Cardiac muscle cell (in vitro differentiated cells and primary cell): ENCODE results near the gene LATS2. TPM values are rescaled to one million over a fixed set of nuclear protein-coding genes. Genes with fewer than 3 reads are reported as not detected.

Source experiments
- DNase-seq, 2 donors: peaks; one replicate each; pipeline versions ENCODE4 v3.0.0 to v3.0.0-alpha.2; 2010 to 2017; ENCODE audit warnings: low read depth in 1 of 2, low spot score in 1 of 2
- H3K27ac ChIP-seq: fragments of 200-600 bp; sonication (generic); 2 replicates; pipeline ENCODE4 v1.5.1; 2016
- H3K27me3 ChIP-seq: fragments of 200-600 bp; sonication (generic); 2 replicates; pipeline ENCODE4 v1.6.0; 2016; ENCODE audit warnings: control low read depth
- H3K36me3 ChIP-seq: fragments of 200-600 bp; sonication (generic); 2 replicates; pipeline ENCODE4 v1.5.1; 2016; ENCODE audit warnings: control low read depth
- H3K4me1 ChIP-seq: fragments of 200-600 bp; sonication (generic); 2 replicates; pipeline ENCODE4 v1.8.1; 2017; ENCODE audit warnings: low read depth, mild to moderate bottlenecking, mixed run types
- H3K4me3 ChIP-seq: fragments of 200-600 bp; sonication (generic); 2 replicates; pipeline ENCODE4 v1.5.1; 2016; ENCODE audit warnings: mild to moderate bottlenecking
- H3K9me3 ChIP-seq: fragments of 200-600 bp; sonication (generic); 2 replicates; pipeline ENCODE4 v1.5.1; 2017; ENCODE audit warnings: low read depth, mild to moderate bottlenecking, control low read depth
- polyA plus RNA-seq: library from polyadenylated mRNA; unstranded; fragments of >200 nt; fragmentation: Nextera tagmentation; extraction: Ambion mirVana; gene quantifications from 2 replicates; pipeline ENCODE4 v1.2.1, GENCODE V29; 2016
- total RNA-seq: library from RNA; depleted of rRNA; stranded (reverse); fragments of >200 nt; gene quantifications from 2 replicates; pipeline ENCODE4 v1.2.3, GENCODE V29; 2016
- TF ChIP-seq, protein P1 (sequence below): IDR thresholded peaks from 2 replicates; pipeline ENCODE4 v1.5.1; 2012; ENCODE audit warnings: low read depth, mild to moderate bottlenecking, low read length

LATS2 gene
- total and polyA plus RNA-seq, 2 experiments from 2014 or later = 4.0 to 14.7 TPM

DNA sequence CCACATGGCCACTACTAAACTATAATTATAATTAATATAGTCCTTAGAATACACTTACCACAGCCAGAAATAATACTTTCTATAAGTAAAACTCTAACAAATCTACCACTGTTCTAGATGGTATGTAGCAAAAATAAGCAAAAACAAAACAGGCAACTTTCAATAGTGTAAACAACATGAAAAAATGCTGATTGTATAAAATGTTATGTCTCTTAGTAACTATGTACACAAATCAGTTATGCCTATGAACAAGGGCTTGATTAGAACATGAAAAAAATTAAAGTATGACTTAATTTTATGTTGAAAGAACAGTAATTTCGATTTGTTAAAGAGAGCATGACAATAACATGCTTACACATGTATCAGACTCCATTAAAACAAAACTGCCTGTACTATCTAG lies 60.7 kb downstream of the LATS2 start:
- H3K27ac ChIP-seq = no peak overlapping the region
- H3K4me3 ChIP-seq = no peak overlapping the region
- no peaks in the 10 kb centered on the region for H3K4me1 ChIP-seq
- no peaks in the 10 kb centered on the region for H3K36me3 ChIP-seq
- no peaks in the 10 kb centered on the region for H3K9me3 ChIP-seq
- no peaks in the 10 kb centered on the region for H3K27me3 ChIP-seq
- TF ChIP-seq, protein P1, sequence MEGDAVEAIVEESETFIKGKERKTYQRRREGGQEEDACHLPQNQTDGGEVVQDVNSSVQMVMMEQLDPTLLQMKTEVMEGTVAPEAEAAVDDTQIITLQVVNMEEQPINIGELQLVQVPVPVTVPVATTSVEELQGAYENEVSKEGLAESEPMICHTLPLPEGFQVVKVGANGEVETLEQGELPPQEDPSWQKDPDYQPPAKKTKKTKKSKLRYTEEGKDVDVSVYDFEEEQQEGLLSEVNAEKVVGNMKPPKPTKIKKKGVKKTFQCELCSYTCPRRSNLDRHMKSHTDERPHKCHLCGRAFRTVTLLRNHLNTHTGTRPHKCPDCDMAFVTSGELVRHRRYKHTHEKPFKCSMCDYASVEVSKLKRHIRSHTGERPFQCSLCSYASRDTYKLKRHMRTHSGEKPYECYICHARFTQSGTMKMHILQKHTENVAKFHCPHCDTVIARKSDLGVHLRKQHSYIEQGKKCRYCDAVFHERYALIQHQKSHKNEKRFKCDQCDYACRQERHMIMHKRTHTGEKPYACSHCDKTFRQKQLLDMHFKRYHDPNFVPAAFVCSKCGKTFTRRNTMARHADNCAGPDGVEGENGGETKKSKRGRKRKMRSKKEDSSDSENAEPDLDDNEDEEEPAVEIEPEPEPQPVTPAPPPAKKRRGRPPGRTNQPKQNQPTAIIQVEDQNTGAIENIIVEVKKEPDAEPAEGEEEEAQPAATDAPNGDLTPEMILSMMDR = no peak
- no peak for DNase-seq

DNA sequence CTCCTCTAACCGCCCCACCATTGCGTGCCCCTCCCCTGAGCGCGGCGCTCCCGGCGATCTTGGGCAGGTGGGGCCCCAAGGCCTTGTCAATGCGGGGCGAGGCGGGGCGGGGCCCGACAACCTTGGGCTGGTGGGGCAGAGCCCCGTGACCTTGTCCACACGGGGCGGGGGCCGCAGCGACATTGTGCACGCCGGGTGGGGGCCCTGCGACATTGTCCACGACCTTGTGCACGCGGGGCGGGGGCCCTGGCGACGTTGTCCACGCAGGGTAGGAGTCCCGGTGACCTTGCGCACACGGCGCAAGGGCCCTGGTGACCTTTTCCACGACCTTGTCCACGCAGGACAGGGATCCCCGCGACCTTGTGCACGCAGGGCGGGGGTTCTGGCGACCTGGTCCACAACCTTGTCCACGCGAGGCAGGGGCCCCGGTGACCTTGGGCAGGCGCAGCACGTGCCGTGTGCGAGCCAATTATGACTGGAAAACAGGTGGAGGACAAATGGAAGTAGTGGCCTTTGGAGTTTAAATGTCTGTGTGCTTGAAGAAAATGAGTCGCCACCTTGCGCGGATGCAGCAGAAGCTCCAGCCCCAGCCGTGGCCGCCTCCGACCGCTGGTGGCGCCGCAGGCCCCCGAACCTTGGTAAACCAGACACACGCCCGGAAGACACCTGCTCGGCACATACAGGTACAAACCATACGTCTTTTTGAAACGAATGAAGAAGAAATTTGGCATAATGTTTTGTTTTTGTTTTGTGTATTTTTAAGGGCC lies 62.6 kb downstream of the LATS2 start:
- H3K36me3 ChIP-seq = no peaks in the 10 kb centered on the region
- no peak for DNase-seq
- H3K27me3 ChIP-seq = no peaks in the 10 kb centered on the region
- H3K9me3 ChIP-seq = no peaks in the 10 kb centered on the region
- no peaks in the 10 kb centered on the region for H3K4me1 ChIP-seq
- TF ChIP-seq, protein P1 = no peak
- H3K27ac ChIP-seq = no peak overlapping the region
- H3K4me3 ChIP-seq = no peak overlapping the region

DNA sequence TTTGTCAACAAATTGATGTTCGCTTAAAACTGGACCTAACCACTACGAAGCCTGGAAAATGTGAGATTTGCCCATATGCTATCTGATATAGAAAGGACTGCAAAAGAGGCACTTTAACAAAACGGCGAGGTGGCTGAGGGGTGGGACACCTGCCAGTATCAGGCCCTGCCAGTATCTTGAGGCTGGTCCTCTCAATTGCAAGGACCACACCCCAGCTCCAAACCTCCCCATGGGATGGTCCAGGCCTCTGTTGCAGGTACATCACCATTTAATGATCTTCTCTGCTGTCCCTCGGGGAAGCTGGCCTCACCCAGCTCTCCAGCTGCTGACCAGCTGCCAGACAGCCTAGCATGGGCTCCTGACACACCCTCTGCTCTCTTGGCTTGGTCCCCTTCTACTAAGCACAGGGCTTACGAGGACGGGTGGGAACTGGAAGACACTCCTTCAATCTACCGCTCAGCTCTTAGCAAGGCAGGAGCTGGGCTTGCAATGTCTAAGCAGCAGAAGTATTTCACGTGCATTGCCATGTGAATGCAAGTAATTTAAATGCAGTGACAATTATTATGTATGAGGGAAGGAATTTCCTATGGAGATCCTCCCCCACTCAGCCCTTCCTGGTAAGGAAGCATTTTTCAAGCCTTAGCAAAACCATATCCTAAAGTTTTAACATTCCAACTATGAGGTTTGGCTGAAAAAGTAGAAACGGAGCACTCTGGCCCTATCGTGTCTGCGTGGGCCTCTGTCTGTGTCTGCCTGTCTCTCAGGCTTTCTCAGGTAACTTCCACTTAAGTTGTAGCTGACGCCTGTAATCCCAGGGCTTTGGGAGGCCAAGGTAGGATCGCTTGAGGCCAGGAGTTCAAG lies 63.9 kb downstream of the LATS2 start:
- H3K27ac ChIP-seq = peak overlapping the region; percentile 16
- H3K4me3 ChIP-seq = no peak overlapping the region
- no peaks in the 10 kb centered on the region for H3K4me1 ChIP-seq
- H3K27me3 ChIP-seq = no peaks in the 10 kb centered on the region
- DNase-seq = peak in 1 of 2 donors; percentile 96
- no peaks in the 10 kb centered on the region for H3K36me3 ChIP-seq
- no peaks in the 10 kb centered on the region for H3K9me3 ChIP-seq
- TF ChIP-seq, protein P1 = no peak

DNA sequence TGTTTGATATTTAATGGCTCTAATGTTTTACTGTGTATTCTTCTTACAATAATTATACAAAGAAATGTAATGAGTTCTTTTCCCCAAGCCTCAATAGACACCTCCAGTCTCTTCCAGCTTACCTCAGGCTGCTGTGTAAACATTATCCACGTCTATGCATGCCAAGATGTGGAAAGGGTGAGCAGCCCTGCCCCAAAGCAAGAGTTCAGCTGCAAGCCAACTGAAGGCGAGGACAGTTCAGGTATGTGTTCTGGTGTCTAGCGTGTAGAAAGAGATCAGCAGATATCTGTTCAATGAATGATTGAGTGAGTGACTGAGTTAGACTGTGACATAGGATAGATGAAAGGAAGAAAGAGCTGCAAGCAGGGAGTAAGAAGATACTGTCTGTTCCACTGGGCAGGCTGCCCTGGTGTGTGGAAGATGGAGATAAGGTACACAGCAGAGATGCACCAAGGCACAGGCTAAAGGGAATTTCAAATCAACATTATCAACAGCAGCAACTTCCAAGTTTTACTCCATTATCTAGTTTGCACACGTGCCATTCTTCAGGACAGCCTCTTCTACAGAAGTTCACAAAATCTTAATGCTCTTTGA lies 66.0 kb downstream of the LATS2 start:
- Histone ChIP-seq H3K27ac (no peak overlapping the region), H3K36me3 (peaks cover 5% of the 10 kb centered on the region), H3K27me3 (no peaks in the 10 kb centered on the region), H3K4me3 (no peak overlapping the region), H3K4me1 (no peaks in the 10 kb centered on the region), H3K9me3 (no peaks in the 10 kb centered on the region)
- no peak for DNase-seq
- TF ChIP-seq, protein P1 = no peak

DNA sequence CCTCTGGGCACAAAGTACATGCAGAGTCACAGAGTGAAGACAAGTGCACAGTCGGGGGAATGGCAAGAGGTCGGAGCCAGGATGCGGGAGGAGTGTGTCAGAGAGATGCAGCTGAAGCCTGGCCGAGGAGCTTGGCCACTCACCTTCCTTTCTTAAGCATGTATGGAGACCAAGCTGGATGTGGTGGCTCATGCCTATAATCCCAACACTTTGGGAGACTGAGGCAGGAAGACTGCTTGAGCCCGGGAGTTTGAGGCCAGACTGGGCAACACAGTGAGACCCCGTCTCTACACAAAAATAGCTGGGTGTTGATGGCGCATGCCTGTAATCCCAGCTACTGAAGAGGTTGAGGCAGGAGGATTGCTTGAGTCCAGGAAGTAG lies 67.0 kb downstream of the LATS2 start:
- Histone ChIP-seq H3K4me3 (no peak overlapping the region), H3K4me1 (no peaks in the 10 kb centered on the region), H3K27me3 (no peaks in the 10 kb centered on the region), H3K27ac (no peak overlapping the region), H3K9me3 (no peaks in the 10 kb centered on the region), H3K36me3 (peaks cover 5% of the 10 kb centered on the region)
- TF ChIP-seq, protein P1 = no peak
- no peak for DNase-seq
